GM12878 (cell line): ENCODE results near the gene SHF. TPM values are rescaled to one million over a fixed set of nuclear protein-coding genes. Genes with fewer than 3 reads are reported as not detected.

ENCODE experiments used
- ATAC-seq: fragments of 200-7000 bp; cut with Tn5 transposase; 3 replicates; pipeline ENCODE4 v1.9.1; 2020; ENCODE audit warnings: mild to moderate bottlenecking, moderate library complexity
- BruUV-seq: library from RNA; stranded (reverse); fragments of 400-500 nt; replicated peaks from 2 replicates; lab custom pipeline; 2021; lab: Mats Ljungman, UMichigan
- CTCF ChIA-PET: fragments of 300-600 bp; sonication (Branson Sonifier 250); formaldehyde crosslinking; extraction: SDS; loops from one replicate; lab custom pipeline; 2021; ENCODE audit warnings: inconsistent platforms; lab: Yijun Ruan, JAX
- POLR2A ChIA-PET: fragments of 350-600 bp; formaldehyde crosslinking; extraction: SDS; loops from one replicate; lab custom pipeline; 2021; ENCODE audit warnings: inconsistent platforms; lab: Charles Lee
- RAD21 ChIA-PET: fragments of 300-600 bp; sonication (Branson Sonifier 250); formaldehyde crosslinking; loops from one replicate; lab custom pipeline; 2023; ENCODE audit warnings: antibody characterized with exemption; ENCODE audit not compliant: unreplicated experiment; lab: Charles Lee
- SMC1A ChIA-PET: fragments of 300-600 bp; sonication (Branson Sonifier 250); formaldehyde crosslinking; loops from one replicate; lab custom pipeline; 2023; ENCODE audit not compliant: unreplicated experiment, uncharacterized antibody; lab: Charles Lee
- DNase-seq: peaks from one replicate; pipeline ENCODE4 v3.0.0-alpha.2; 2011; ENCODE audit warnings: low read depth, low spot score
- FAIRE-seq: peaks from 3 replicates; lab custom pipeline; 2011; peaks lifted over from hg19 to GRCh38; lab: Jason Lieb, UNC
- H2AFZ ChIP-seq: 2 replicates; pipeline ENCODE4 v1.6.0; 2011; ENCODE audit warnings: low read depth, low read length, control low read depth; ENCODE audit not compliant: control insufficient read depth
- H3K27ac ChIP-seq: 2 replicates; pipeline ENCODE4 v1.5.1; 2011; ENCODE audit warnings: control low read depth; ENCODE audit not compliant: control insufficient read depth, insufficient read depth
- H3K27me3 ChIP-seq, 2 experiments: replicated peaks in 1 of 2; 2 replicates each; pipeline versions ENCODE4 v1.6.0 to v1.6.1; 2011; ENCODE audit warnings: low read length in 1 of 2; ENCODE audit not compliant: control insufficient read depth in 2 of 2, insufficient read depth in 2 of 2
- H3K36me3 ChIP-seq, 2 experiments: 2 replicates each; pipeline ENCODE4 v1.5.1; 2011; ENCODE audit warnings: low read length in 1 of 2; ENCODE audit not compliant: control insufficient read depth in 2 of 2, insufficient read depth in 2 of 2
- H3K4me1 ChIP-seq: 2 replicates; pipeline ENCODE4 v1.6.1; 2011; ENCODE audit warnings: mild to moderate bottlenecking, low read length, moderate library complexity, mixed read lengths; ENCODE audit not compliant: control insufficient read depth, insufficient read depth
- H3K4me2 ChIP-seq: 2 replicates; pipeline ENCODE4 v1.6.0; 2011; ENCODE audit warnings: control low read depth; ENCODE audit not compliant: control insufficient read depth, insufficient read depth
- H3K4me3 ChIP-seq: fragments of 200-600 bp; sonication (generic); 2 replicates; pipeline ENCODE4 v1.5.1; 2016
- H3K79me2 ChIP-seq: 2 replicates; pipeline ENCODE4 v1.6.0; 2011; ENCODE audit warnings: low read length; ENCODE audit not compliant: control insufficient read depth, insufficient read depth
- H3K9ac ChIP-seq: 2 replicates; pipeline ENCODE4 v1.8.0; 2011; ENCODE audit warnings: low read length, control low read depth, mixed read lengths; ENCODE audit not compliant: control insufficient read depth, insufficient read depth
- H3K9me3 ChIP-seq: replicated peaks from 3 replicates; pipeline ENCODE4 v1.5.1; 2011; ENCODE audit warnings: mild to moderate bottlenecking, low read length; ENCODE audit not compliant: control insufficient read depth, insufficient read depth
- H4K20me1 ChIP-seq: 2 replicates; pipeline ENCODE4 v1.6.0; 2011; ENCODE audit not compliant: control insufficient read depth, insufficient read depth
- CHD4 ChIP-seq: fragments of 200-600 bp; sonication (generic); IDR thresholded peaks from 2 replicates; pipeline ENCODE4 v1.6.1; 2016; ENCODE audit warnings: mild to moderate bottlenecking
- IRF4 ChIP-seq: IDR thresholded peaks from 2 replicates; pipeline ENCODE4 v1.6.1; 2011; ENCODE audit warnings: low read depth, low read length
- NR2F1 ChIP-seq: fragments of 450-650 bp; conservative IDR thresholded peaks from 2 replicates; pipeline ENCODE4 v1.6.1; 2017; ENCODE audit warnings: mild to moderate bottlenecking
- WGBS: methylation state at CpG from one replicate; pipeline ENCODE4 v1.1.6; 2016; ENCODE audit warnings: low lambda C conversion rate; ENCODE audit not compliant: insufficient replicate concordance, insufficient coverage; ENCODE audit errors: missing lambda C conversion rate; 5-methylcytosine and 5-hydroxymethylcytosine counted together
- in situ Hi-C: fragments of 300-500 bp; cut with MboI; formaldehyde crosslinking; loops from 9 replicates; pipeline ENCODE4 v1.14.3; 2018; ENCODE audit warnings: mixed read lengths
- intact Hi-C: fragments of 100-400 bp; cut with micrococcal nuclease; formaldehyde crosslinking; loops from one replicate; pipeline ENCODE4 v1.14.2; 2022; ENCODE audit not compliant: unreplicated experiment
- polyA plus RNA-seq, 11 experiments: library from polyadenylated mRNA; depleted of rRNA in 4 of 11; unstranded in 6 of 11; stranded (reverse) in 5 of 11; fragments of >200 nt; fragmentation: Nextera tagmentation in 4 of 11; fragmentation: Illumina TruSeq in 1 of 11; extraction: Ambion mirVana in 4 of 11; extraction: Trizol in 1 of 11; gene quantifications; 1 replicate in 1 of 11; 2 replicates in 10 of 11; pipeline versions ENCODE4 v1.2.1 to v1.2.3, GENCODE V29; 2011 to 2016; ENCODE audit warnings: inconsistent platforms in 2 of 11, missing spikeins in 2 of 11, low read depth in 1 of 11
- total RNA-seq, 4 experiments: library from RNA; depleted of rRNA in 3 of 4; stranded (reverse); fragments of >200 nt in 3 of 4; fragmentation: Illumina TruSeq in 1 of 4; extraction: Trizol in 1 of 4; gene quantifications; 2 replicates each; pipeline versions ENCODE4 v1.2.1 to v1.2.3, GENCODE V29; 2013 to 2021
- TF ChIP-seq, protein P1 (sequence below): IDR thresholded peaks from 2 replicates; pipeline ENCODE4 v1.6.1; 2011; ENCODE audit warnings: borderline replicate concordance, low read depth, mild to moderate bottlenecking, moderate library complexity, mixed read lengths, low read length; ENCODE audit not compliant: insufficient read depth; ENCODE audit errors: extremely low read length

Gene SHF
- total and polyA plus RNA-seq, 10 of the 15 experiments (the other 5 are each of a cell fraction or from before 2014, with no cell fraction given): 0.04 to 5.7 (median 1.0) TPM; not detected in 1

DNA sequence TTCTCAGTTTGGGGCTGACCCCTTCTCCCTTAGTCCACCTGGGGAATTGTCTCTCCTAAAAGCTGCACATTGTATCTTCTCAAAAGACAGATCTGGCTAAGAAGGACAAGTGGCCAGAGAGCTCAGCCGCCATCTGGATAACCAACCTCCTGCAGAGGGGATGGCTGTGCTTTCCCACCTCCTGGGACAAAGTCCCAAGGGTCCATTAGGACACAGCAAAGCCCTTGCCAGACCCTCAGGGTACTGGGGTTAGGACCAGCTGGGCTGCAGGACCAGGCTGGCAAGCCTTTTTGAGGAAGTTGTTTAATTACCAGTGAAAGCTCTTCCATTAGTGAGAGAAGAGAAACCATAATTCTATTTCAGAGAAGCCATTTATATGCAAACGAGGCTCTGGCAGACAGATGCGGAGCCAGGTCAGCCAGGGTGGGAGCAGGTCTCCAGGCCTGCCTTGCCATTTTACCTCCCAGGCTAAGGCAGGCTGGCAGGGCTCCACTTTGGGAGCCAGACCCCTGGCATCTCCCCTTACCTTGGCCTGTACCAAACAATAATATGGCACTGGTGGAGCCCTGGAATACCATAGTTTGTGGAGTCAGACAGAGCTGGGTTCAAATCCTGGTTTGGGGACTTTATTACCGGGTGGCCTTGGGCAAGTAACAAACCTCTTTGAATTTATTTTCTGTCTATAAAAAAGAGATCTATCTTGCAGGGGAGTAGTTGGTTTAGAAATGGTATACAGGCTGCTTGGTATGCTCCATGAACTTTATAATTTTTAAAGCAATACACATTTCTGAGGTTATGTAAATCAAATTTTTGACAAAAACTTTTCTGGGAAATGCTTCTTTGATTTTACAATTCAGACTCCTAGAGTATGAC, 17.9 kb downstream of the SHF start:
- Histone ChIP-seq H3K4me1 (peaks cover 12% of the 10 kb centered on the region), H3K79me2 (peaks cover 4% of the 10 kb centered on the region), H2AFZ (no peak overlapping the region), H4K20me1 (no peaks in the 10 kb centered on the region), H3K9me3 (no peaks in the 10 kb centered on the region), H3K4me3 (no peak overlapping the region), H3K27me3 (no peaks in the 10 kb centered on the region), H3K4me2 (no peak overlapping the region), H3K36me3 (no peaks in the 10 kb centered on the region), H3K27ac (no peak overlapping the region), H3K9ac (no peak overlapping the region)
- ChIA-PET POLR2A (interaction anchor here (1.0 to 1.3 kb wide), 2 partner anchors 10 to 15 kb away, joined by 3 to 7 read pairs; no protein-coding TSS in a partner anchor), CTCF (interaction anchor here (0.9 to 16.3 kb wide), 7 partner anchors 12 to 103 kb away, joined by 3 to 253 read pairs (median 5); partner anchors contain the start of gene SHF), RAD21 (interaction anchor here (0.5 kb wide), 1 partner anchor 9 kb away, joined by 3 read pairs; no protein-coding TSS in a partner anchor), SMC1A (interaction anchor here (0.6 to 1.8 kb wide), 5 partner anchors 10 to 31 kb away, joined by 3 to 6 read pairs (median 3); no protein-coding TSS in a partner anchor)
- no TSS peak for BruUV-seq
- intact Hi-C loops: no loop called here
- ATAC-seq (no peak), FAIRE-seq (no peak), DNase-seq (no peak)
- in situ Hi-C loops: loop anchor here (10.0 kb wide), 1 partner anchor 55 kb away; the partner anchor contains the start of genes DUOX2 and DUOXA2
- TF ChIP-seq NR2F1: no peak
- TF ChIP-seq, protein P1, sequence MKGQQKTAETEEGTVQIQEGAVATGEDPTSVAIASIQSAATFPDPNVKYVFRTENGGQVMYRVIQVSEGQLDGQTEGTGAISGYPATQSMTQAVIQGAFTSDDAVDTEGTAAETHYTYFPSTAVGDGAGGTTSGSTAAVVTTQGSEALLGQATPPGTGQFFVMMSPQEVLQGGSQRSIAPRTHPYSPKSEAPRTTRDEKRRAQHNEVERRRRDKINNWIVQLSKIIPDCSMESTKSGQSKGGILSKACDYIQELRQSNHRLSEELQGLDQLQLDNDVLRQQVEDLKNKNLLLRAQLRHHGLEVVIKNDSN: no peak
- TF ChIP-seq CHD4: no peak
- no peak for TF ChIP-seq IRF4
- WGBS: 50% methylated on average over 4 of the region's 4 CpGs
